Amniotic stem cell (primary cell): ENCODE data around the gene TMEM204.

Source experiments
- DNase-seq: peaks from one replicate; lab custom pipeline; 2025; lab: John Stamatoyannopoulos, UW

TMEM204 gene

GRCh38 chr16:1557576-1557975, 24.1 kb downstream of the TMEM204 start:
- no peak for DNase-seq

- DNase-seq: no peak
These were observed 26.0 kb downstream of the TMEM204 start for GRCh38 chr16:1559446-1559975.

GRCh38 chr16:1560153-1560552, 26.7 kb downstream of the TMEM204 start:
- DNase-seq: no peak

- no peak for DNase-seq
These were observed 27.4 kb downstream of the TMEM204 start for GRCh38 chr16:1560866-1561265.

GRCh38 chr16:1561266-1561665, 27.8 kb downstream of the TMEM204 start:
- DNase-seq: no peak

- no peak for DNase-seq
These were observed 28.4 kb downstream of the TMEM204 start for GRCh38 chr16:1561836-1562235.

GRCh38 chr16:1563786-1564185, 30.3 kb downstream of the TMEM204 start:
- DNase-seq: no peak

GRCh38 chr16:1564325-1564724, 30.9 kb downstream of the TMEM204 start:
- DNase-seq: no peak

GRCh38 chr16:1565083-1565805, 31.8 kb downstream of the TMEM204 start:
- DNase-seq: no peak

GRCh38 chr16:1567988-1568387, 34.5 kb downstream of the TMEM204 start:
- DNase-seq: no peak

- DNase-seq: no peak
These were observed 37.7 kb downstream of the TMEM204 start for GRCh38 chr16:1571012-1571671.

- no peak for DNase-seq
These were observed 39.2 kb downstream of the TMEM204 start for GRCh38 chr16:1572673-1573072.

- DNase-seq: no peak
These were observed 39.8 kb downstream of the TMEM204 start for GRCh38 chr16:1573301-1573700.

- no peak for DNase-seq
These were observed 42.1 kb downstream of the TMEM204 start for GRCh38 chr16:1575578-1575977.

GRCh38 chr16:1579214-1579613, 45.7 kb downstream of the TMEM204 start:
- DNase-seq: no peak

- no peak for DNase-seq
These were observed 46.8 kb downstream of the TMEM204 start for GRCh38 chr16:1580256-1580655.

- no peak for DNase-seq
These were observed 47.5 kb downstream of the TMEM204 start for GRCh38 chr16:1580956-1581355.

- no peak for DNase-seq
These were observed 48.3 kb downstream of the TMEM204 start for GRCh38 chr16:1581804-1582203.

GRCh38 chr16:1583180-1583579, 49.7 kb downstream of the TMEM204 start:
- no peak for DNase-seq

- no peak for DNase-seq
These were observed 51.5 kb downstream of the TMEM204 start for GRCh38 chr16:1584926-1585484.

- DNase-seq: no peak
These were observed 56.9 kb downstream of the TMEM204 start for GRCh38 chr16:1590366-1590765.

- no peak for DNase-seq
These were observed 57.7 kb downstream of the TMEM204 start for GRCh38 chr16:1590930-1591705.
